Measurements from ENCODE around the gene PKMYT1.

Gene PKMYT1

DNA sequence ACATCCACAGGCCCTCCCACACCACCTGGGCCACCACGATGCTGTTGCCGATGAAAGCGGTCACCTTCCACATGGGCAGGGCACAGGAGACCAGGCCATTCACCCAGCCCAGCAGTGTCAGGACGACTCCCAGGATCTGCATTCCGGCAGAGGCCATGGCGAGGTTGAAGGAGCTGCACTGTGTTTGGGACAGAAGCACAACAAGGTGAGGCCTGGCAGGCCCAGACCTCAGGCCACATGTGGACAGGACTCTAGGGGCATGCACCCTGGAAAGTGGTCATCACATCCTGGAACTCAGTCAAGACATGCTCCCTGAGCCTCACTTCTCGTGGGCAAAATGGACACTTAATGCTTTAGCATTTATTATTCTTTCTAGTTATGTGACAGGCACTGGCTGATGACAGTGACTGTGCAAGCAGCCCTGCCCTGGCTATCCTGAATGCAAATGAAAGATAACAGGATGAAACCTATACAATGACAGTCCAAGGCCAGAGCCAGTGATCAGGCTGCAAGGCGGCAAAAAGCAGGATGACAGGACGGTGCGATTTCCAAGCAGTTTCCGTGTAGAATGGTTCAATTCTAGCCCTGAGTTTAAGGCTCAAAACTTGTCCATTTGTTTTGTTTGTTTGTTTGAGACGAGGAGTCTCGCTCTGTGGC is 35.7 kb upstream of the PKMYT1 start:
- no peak overlapping the region for H3K9ac ChIP-seq (ENCODE audit: low read length)
- no peaks in the 10 kb centered on the region for H3K36me3 ChIP-seq (ENCODE audit: low read length)
- H3K4me3 ChIP-seq (ENCODE audit: insufficient read depth, low read length, poor library complexity, severe bottlenecking), result no peak overlapping the region
- no peak overlapping the region for H2AFZ ChIP-seq (ENCODE audit: low read depth, low read length, severe bottlenecking)
- no peak for TF ChIP-seq EZH2phosphoT487 (conservative IDR thresholded peaks at IDR 0.05; ENCODE audit: low read length)
- TF ChIP-seq, protein P1, sequence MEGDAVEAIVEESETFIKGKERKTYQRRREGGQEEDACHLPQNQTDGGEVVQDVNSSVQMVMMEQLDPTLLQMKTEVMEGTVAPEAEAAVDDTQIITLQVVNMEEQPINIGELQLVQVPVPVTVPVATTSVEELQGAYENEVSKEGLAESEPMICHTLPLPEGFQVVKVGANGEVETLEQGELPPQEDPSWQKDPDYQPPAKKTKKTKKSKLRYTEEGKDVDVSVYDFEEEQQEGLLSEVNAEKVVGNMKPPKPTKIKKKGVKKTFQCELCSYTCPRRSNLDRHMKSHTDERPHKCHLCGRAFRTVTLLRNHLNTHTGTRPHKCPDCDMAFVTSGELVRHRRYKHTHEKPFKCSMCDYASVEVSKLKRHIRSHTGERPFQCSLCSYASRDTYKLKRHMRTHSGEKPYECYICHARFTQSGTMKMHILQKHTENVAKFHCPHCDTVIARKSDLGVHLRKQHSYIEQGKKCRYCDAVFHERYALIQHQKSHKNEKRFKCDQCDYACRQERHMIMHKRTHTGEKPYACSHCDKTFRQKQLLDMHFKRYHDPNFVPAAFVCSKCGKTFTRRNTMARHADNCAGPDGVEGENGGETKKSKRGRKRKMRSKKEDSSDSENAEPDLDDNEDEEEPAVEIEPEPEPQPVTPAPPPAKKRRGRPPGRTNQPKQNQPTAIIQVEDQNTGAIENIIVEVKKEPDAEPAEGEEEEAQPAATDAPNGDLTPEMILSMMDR (IDR thresholded peaks at IDR 0.05; ENCODE audit: insufficient read depth, low read length, poor library complexity, severe bottlenecking), result no peak
- no peaks in the 10 kb centered on the region for H3K9me3 ChIP-seq (ENCODE audit: insufficient read depth, low read length)
- H3F3A ChIP-seq (ENCODE audit: insufficient read depth), result no peaks in the 10 kb centered on the region
- H3K9me2 ChIP-seq (replicated peaks; ENCODE audit: insufficient read depth, low read length), result no peaks in the 10 kb centered on the region
- H4K20me1 ChIP-seq (ENCODE audit: low read depth, low read length), result no peaks in the 10 kb centered on the region
- H3K27me3 ChIP-seq (ENCODE audit: low read length), result no peaks in the 10 kb centered on the region
- no peaks in the 10 kb centered on the region for H3K79me2 ChIP-seq (ENCODE audit: insufficient read depth, low read length)
- H3K27ac ChIP-seq (ENCODE audit: low read depth, low read length), result no peak overlapping the region
- no peak overlapping the region for H3K4me2 ChIP-seq (ENCODE audit: low read depth, low read length, poor library complexity, severe bottlenecking)

DNA sequence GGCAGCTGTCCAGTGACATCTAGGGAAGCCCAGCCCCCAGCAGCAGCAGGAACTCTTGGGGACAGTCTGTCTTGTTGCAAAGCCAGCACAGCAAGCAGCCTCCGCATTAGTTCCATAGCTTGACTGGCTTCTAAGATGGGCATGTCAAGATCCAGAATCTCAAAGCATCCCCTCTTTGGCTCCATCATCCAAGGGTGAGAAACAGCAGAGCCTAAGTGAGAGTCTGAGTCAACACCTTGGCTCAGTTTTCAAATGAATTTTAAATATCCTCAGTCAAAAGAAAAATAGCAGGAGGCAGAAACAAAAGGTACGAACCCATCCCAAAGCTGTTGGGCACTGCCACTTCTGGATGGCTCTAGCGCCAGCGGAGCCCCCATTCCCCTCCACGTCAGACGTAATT is 34.7 kb upstream of the PKMYT1 start:
- Histone ChIP-seq H3K36me3 (ENCODE audit: low read length) (no peaks in the 10 kb centered on the region), H3K27ac (ENCODE audit: low read depth, low read length) (no peak overlapping the region), H3F3A (ENCODE audit: insufficient read depth) (no peaks in the 10 kb centered on the region), H3K79me2 (ENCODE audit: insufficient read depth, low read length) (no peaks in the 10 kb centered on the region), H3K27me3 (ENCODE audit: low read length) (no peaks in the 10 kb centered on the region), H3K4me2 (ENCODE audit: low read depth, low read length, poor library complexity, severe bottlenecking) (no peak overlapping the region), H3K9me2 (replicated peaks; ENCODE audit: insufficient read depth, low read length) (no peaks in the 10 kb centered on the region), H3K9ac (ENCODE audit: low read length) (no peak overlapping the region), H4K20me1 (ENCODE audit: low read depth, low read length) (no peaks in the 10 kb centered on the region), H3K4me3 (ENCODE audit: insufficient read depth, low read length, poor library complexity, severe bottlenecking) (no peak overlapping the region), H2AFZ (ENCODE audit: low read depth, low read length, severe bottlenecking) (no peak overlapping the region), H3K9me3 (ENCODE audit: insufficient read depth, low read length) (no peaks in the 10 kb centered on the region)
- TF ChIP-seq, protein P1 (IDR thresholded peaks at IDR 0.05; ENCODE audit: insufficient read depth, low read length, poor library complexity, severe bottlenecking), result no peak
- TF ChIP-seq EZH2phosphoT487 (conservative IDR thresholded peaks at IDR 0.05; ENCODE audit: low read length), result no peak

DNA sequence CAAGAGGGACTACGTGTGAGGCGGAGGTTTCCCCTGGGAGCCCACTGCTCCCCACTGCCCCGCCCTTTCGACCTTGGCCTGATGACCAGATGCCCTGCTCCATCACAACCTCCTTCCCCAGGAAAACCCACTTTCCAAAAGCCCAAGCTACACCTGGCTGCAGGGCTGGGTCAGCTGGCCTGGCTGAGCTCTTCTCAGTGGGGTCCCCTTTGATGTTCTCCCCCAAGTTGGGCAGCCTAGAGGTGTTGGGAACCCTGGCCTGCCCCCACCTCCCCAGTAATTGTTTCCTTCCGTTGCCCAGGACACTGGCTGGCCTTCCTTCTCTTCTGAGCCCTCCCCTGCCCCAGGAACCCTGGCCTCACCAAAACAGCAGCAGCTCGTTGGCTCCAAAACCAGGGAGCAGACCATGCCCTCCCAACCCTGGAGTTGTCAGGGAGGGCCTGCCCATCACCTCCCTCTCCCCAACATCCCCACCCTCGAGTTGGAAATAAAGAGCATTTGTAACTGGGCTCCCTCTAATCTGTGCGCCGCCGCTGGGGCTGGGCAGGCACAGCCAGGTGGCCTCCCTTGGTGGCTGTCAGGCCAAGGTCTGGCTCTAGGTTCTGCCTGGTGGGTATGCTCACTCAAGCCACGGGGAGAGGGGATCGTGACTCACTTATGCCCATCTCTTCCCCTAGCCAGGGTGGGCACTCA is 33.9 kb upstream of the PKMYT1 start:
- H2AFZ ChIP-seq (ENCODE audit: low read depth, low read length, severe bottlenecking), result no peak overlapping the region
- H3F3A ChIP-seq (ENCODE audit: insufficient read depth), result no peaks in the 10 kb centered on the region
- TF ChIP-seq EZH2phosphoT487 (conservative IDR thresholded peaks at IDR 0.05; ENCODE audit: low read length), result no peak
- TF ChIP-seq, protein P1 (IDR thresholded peaks at IDR 0.05; ENCODE audit: insufficient read depth, low read length, poor library complexity, severe bottlenecking), result no peak
- no peaks in the 10 kb centered on the region for H4K20me1 ChIP-seq (ENCODE audit: low read depth, low read length)
- H3K9me2 ChIP-seq (replicated peaks; ENCODE audit: insufficient read depth, low read length), result no peaks in the 10 kb centered on the region
- no peaks in the 10 kb centered on the region for H3K9me3 ChIP-seq (ENCODE audit: insufficient read depth, low read length)
- no peak overlapping the region for H3K27ac ChIP-seq (ENCODE audit: low read depth, low read length)
- no peak overlapping the region for H3K4me3 ChIP-seq (ENCODE audit: insufficient read depth, low read length, poor library complexity, severe bottlenecking)
- H3K36me3 ChIP-seq (ENCODE audit: low read length), result no peaks in the 10 kb centered on the region
- no peaks in the 10 kb centered on the region for H3K27me3 ChIP-seq (ENCODE audit: low read length)
- no peaks in the 10 kb centered on the region for H3K79me2 ChIP-seq (ENCODE audit: insufficient read depth, low read length)
- H3K4me2 ChIP-seq (ENCODE audit: low read depth, low read length, poor library complexity, severe bottlenecking), result no peak overlapping the region
- H3K9ac ChIP-seq (ENCODE audit: low read length), result no peak overlapping the region
